ENCODE data around the gene MARCHF7. TPM values are rescaled to one million over a fixed set of nuclear protein-coding genes. Genes with fewer than 3 reads are reported as not detected.

The MARCHF7 gene
- total and polyA plus RNA-seq, 2 of the 8 experiments (the other 6 are each of a cell fraction or from before 2014, with no cell fraction given): 18.3 to 116 TPM

GRCh38 chr2:159677654-159678053 lies 34.7 kb upstream of the MARCHF7 start (continued):
- no peak for TF ChIP-seq CHD7 (IDR thresholded peaks at IDR 0.05; ENCODE audit: insufficient replicate concordance, low read length)
- TF ChIP-seq, protein P1, sequence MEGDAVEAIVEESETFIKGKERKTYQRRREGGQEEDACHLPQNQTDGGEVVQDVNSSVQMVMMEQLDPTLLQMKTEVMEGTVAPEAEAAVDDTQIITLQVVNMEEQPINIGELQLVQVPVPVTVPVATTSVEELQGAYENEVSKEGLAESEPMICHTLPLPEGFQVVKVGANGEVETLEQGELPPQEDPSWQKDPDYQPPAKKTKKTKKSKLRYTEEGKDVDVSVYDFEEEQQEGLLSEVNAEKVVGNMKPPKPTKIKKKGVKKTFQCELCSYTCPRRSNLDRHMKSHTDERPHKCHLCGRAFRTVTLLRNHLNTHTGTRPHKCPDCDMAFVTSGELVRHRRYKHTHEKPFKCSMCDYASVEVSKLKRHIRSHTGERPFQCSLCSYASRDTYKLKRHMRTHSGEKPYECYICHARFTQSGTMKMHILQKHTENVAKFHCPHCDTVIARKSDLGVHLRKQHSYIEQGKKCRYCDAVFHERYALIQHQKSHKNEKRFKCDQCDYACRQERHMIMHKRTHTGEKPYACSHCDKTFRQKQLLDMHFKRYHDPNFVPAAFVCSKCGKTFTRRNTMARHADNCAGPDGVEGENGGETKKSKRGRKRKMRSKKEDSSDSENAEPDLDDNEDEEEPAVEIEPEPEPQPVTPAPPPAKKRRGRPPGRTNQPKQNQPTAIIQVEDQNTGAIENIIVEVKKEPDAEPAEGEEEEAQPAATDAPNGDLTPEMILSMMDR (IDR thresholded peaks at IDR 0.05; ENCODE audit: control extremely low read depth in 1 of 3, insufficient read depth in 1 of 3, low read depth in 1 of 3, low read length in 3 of 3): no peak
- no peak for TF ChIP-seq CBX5 (IDR thresholded peaks at IDR 0.05; ENCODE audit: low read depth, low read length)
- no peak for TF ChIP-seq FOSL1 (IDR thresholded peaks at IDR 0.05; ENCODE audit: insufficient read depth, low read depth, low read length)
- no peak for TF ChIP-seq TCF12 (IDR thresholded peaks at IDR 0.05; ENCODE audit: low read depth, low read length)
- TF ChIP-seq TEAD4 (IDR thresholded peaks at IDR 0.05; ENCODE audit: low read depth, low read length): no peak

Data from H1 (cell line).